Stimulated activated CD8-positive, alpha-beta memory T cell treated with anti-CD3 and anti-CD28 coated beads, Interleukin-2, amount 100 ng/mL, for 48 hours (primary cell): Measurements from ENCODE around the gene GCN1.
A peak's percentile ranks its signal among the peaks of the same experiment; 100 is the strongest.

Experiments used
- DNase-seq, 2 donors: peaks; one replicate each; pipeline ENCODE4 v3.0.0-alpha.2; 2020; ENCODE audit warnings: low read depth in 2 of 2

GCN1 gene

GRCh38 chr12:120093592-120094355 lies 100.7 kb downstream of the GCN1 start:
- no peak for DNase-seq

GRCh38 chr12:120093336-120093591 lies 101.3 kb downstream of the GCN1 start:
- DNase-seq, result no peak

- no peak for DNase-seq
These were observed 101.8 kb downstream of the GCN1 start for GRCh38 chr12:120092551-120093335.

- no peak for DNase-seq
These were observed 103.0 kb downstream of the GCN1 start for GRCh38 chr12:120091371-120092090.

GRCh38 chr12:120090626-120091295 lies 103.8 kb downstream of the GCN1 start:
- no peak for DNase-seq

GRCh38 chr12:120090206-120090605 lies 104.3 kb downstream of the GCN1 start:
- no peak for DNase-seq

- no peak for DNase-seq
These were observed 104.7 kb downstream of the GCN1 start for GRCh38 chr12:120089796-120090195.

GRCh38 chr12:120089105-120089504 lies 105.4 kb downstream of the GCN1 start:
- no peak for DNase-seq

- peak; percentile 98 to 99 for DNase-seq
These were observed 107.5 kb downstream of the GCN1 start for GRCh38 chr12:120086801-120087621.

GRCh38 chr12:120085920-120086645 lies 108.4 kb downstream of the GCN1 start:
- DNase-seq, result no peak

GRCh38 chr12:120081641-120082040 lies 112.9 kb downstream of the GCN1 start:
- no peak for DNase-seq

- DNase-seq, result no peak
These were observed 114.8 kb downstream of the GCN1 start for GRCh38 chr12:120079411-120080400.

GRCh38 chr12:120078868-120079267 lies 115.6 kb downstream of the GCN1 start:
- no peak for DNase-seq

- no peak for DNase-seq
These were observed 117.3 kb downstream of the GCN1 start for GRCh38 chr12:120077260-120077659.
